Hematopoietic multipotent progenitor cell treated with erythropoietin and hydrocortisone succinate and interleukin-3 and kit ligand, for 4 days (in vitro differentiated cells): Measurements from ENCODE around the gene API5.

Experiments
- DNase-seq: peaks from one replicate; pipeline ENCODE4 v3.0.0-alpha.2; 2015

Gene API5

GRCh38 chr11:43360361-43361032 lies 48.7 kb downstream of the API5 start:
- DNase-seq: peak; percentile 53

GRCh38 chr11:43366677-43367076 lies 54.9 kb downstream of the API5 start:
- DNase-seq: peak; percentile 76

- DNase-seq: peak; percentile 58
These were observed 55.8 kb downstream of the API5 start for GRCh38 chr11:43367382-43368178.

- no peak for DNase-seq
These were observed 64.3 kb downstream of the API5 start for GRCh38 chr11:43376065-43376464.

GRCh38 chr11:43376594-43376993 lies 64.8 kb downstream of the API5 start:
- DNase-seq: no peak

- DNase-seq: peak; percentile 59
These were observed 65.6 kb downstream of the API5 start for GRCh38 chr11:43377389-43377788.

- DNase-seq: no peak
These were observed 67.1 kb downstream of the API5 start for GRCh38 chr11:43378897-43379296.

GRCh38 chr11:43381802-43382201 lies 70.0 kb downstream of the API5 start:
- DNase-seq: peak; percentile 37

GRCh38 chr11:43382614-43383013 lies 70.8 kb downstream of the API5 start:
- no peak for DNase-seq

- DNase-seq: no peak
These were observed 72.6 kb downstream of the API5 start for GRCh38 chr11:43384393-43384792.

GRCh38 chr11:43392713-43393112 lies 80.9 kb downstream of the API5 start:
- DNase-seq: no peak

- DNase-seq: peak; percentile 71
These were observed 82.1 kb downstream of the API5 start for GRCh38 chr11:43393765-43394355.
